Fibroblast of gingiva (primary cell): ENCODE data around the gene PCA3.

Experiments used
- DNase-seq: peaks from one replicate; pipeline ENCODE4 v3.0.0-alpha.2; 2011; ENCODE audit warnings: low read depth

Gene PCA3

DNA sequence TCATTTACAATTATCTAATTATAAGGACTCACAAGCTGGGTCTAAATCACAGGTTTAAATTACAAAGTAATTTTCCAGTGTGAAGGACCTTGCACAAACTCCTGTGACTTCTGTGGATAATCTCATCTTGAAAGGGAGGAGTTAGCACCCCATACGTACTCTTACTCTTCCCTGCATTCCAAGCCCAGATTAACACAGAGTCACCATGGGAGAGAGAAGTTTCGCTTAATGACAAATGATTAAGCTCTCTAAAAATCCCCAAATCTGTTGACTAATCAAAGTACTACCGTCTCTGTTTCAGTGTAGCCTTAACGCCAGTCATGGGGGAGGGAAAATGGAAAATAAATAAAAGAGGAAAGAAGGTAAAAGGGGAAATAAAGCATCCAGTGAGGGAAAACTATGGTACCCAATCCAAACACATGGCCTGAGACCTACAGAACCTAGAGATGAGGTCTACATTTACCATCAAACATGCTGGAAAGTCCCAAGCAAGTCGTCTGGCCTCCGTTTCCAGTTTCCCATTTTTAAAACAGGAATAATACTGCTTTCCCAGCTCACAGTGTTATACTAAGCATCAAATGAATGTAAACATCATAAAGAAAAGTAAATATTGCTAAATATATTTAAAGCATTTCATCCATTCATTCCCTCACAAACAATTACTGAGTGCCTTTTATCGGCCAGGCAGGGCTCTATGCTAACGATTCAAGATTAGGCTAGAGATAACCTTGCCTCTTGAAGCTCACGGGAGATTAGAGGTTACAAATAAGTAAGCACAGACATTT is 63.2 kb downstream of the PCA3 start:
- DNase-seq = no peak

DNA sequence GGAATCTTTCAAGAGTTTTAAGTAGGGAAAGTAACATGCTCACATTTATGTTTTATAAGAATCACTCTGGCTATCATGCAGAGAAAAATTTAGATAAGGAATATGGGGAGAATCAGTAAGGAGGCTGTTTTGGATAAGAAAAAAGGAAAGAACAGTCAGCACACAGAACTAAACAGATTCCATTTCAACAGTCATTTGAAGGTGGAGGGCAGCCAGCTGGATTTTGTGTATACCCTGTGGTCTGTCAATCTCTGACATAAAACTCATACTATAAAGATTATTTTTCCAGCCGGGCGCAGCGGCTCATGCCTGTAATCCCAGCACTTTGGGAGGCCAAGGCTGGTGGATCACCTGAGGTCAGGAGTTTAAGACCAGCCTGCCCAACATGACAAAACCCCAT is 64.2 kb downstream of the PCA3 start:
- no peak for DNase-seq

DNA sequence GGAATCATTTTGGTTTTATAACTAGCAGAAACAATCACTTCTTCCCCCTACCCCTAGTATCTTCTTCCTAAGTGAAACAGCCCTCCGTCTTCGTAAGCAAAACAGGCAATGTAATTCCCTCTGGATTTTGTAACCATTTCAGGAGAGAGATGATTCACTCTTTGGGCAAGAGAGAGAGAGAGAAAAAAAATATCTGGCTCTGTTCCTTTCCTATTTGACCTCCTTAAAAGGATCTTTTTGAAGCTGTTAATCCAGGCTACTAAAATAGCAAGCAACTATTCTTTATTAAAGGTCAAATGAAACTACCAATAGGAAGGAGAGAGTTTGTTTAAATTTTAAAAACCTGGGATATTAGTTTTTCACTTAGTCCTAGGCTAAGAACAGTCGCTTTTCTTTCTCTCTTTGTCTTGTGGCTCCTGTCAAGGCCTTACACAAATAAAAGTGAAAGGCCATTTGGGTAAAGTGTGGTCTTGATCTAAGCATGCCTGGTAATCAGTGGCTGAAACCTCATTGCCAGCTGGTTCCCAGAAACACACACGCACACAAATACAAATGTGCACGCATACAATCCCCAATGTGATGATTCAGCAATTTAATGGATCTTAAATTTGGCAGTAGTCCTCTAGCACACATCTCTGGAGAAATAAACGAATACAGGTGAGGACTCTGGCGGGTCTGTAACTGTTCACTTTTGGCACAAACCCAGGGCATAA is 71.5 kb downstream of the PCA3 start:
- peak; percentile 87 for DNase-seq
